ENCODE measurements around the gene CMTM4.

CMTM4 gene

DNA sequence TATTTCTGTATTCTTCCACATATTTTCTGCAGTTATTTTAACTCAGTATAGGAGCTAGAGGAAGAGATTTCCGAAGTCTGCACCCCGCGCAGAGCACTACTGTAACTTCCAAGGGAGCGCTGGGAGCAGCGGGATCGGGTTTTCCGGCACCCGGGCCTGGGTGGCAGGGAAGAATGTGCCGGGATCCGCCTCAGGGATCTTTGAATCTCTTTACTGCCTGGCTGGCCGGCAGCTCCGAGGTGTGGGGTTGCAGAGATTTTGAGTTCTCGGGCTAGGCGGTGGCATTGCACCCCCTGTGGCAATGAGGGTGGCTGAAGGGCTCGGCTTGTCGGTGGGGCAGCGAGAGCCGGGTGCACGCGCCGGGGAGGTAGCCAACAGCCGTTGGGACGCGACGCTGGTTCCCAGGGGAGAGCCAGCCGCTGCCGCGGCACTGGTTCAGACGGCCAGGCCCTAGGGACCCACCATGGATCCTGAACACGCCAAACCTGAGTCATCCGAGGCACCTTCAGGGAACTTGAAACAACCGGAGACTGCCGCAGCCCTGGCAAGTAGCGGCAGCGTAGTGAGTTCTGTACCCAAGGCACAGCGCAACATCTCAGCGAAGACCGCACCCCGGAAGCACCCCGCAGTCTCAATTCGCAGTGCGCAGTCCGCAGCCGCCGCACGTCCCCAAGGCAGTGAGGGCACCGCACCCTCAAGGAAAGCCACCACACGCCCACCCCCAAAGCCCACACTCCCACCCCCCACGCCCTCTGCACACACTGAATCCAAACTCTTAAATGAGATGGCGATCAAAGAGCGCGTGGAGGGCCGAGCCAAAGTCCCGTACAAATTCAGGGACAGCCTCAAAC is 130.3 kb downstream of the CMTM4 start, which contains the start of gene CMTM1:
TSS of gene CMTM1 (plus strand) at position 389 of the 851 bp plus-strand sequence. CDS start at position 464, 75 bp downstream.
- DNase-seq (ENCODE audit: low read depth, low spot score) = no peak

Data from activated CD4-positive, CD25-positive, alpha-beta regulatory T cell treated with anti-CD3 and anti-CD28 coated beads, Interleukin-2, amount 50 U/mL, for 16 hours (primary cell).